GM19099 (cell line): Measurements from ENCODE around the gene PIP4K2A.

Source experiments
- POLR2A ChIP-seq: IDR thresholded peaks from 3 replicates; pipeline ENCODE4 v1.6.1; 2011; ENCODE audit warnings: low read depth; ENCODE audit not compliant: insufficient read length; ENCODE audit errors: extremely low read depth

PIP4K2A gene

DNA sequence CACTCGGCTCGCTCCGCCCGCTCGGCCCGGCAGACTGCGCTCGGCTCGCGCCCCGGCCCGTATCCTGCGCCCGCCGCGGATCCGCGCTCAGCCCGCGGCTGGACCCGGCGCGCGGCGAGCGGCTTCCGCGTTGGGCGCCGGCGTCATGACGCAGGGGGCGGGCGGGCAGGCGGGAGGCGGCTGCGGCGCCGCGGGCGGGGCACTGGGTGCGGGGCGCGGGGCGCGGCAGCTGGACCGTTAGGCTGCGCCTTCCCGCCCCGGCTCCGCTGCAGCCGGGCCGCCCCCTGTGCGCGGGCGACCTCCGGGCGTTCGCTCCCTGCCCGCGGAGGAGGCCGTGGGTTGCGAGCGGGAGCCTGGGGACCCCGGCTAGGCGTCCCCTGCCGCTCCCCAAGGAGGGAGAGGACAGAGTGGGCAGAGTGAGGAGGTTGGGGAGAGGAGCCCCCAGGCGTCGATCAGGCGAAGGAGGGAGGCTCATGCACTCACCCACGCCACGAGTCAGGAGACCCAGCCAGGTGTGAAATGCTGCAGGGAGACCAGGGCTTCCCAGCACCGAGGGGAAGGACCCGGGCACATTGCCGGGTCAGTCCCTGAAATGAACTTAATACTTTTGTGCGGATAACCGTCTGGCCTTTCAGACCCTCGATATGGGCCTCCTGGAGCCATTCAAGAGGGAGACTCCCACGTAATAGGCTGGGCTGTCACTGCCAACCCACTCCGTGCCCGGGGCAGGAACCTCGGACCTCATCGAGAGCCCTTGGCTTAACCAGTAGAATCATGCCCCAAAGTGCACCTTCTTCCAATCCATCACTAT lies at the start of gene PIP4K2A:
TSS of gene PIP4K2A (minus strand) at position 100 of the 811 bp plus-strand sequence. CDS start 252 bp downstream, outside the sequence.
- peak; percentile 88 for TF ChIP-seq POLR2A

- no peak for TF ChIP-seq POLR2A
These were observed 47.3 kb upstream of the PIP4K2A start for GRCh38 chr10:22761569-22762220.

DNA sequence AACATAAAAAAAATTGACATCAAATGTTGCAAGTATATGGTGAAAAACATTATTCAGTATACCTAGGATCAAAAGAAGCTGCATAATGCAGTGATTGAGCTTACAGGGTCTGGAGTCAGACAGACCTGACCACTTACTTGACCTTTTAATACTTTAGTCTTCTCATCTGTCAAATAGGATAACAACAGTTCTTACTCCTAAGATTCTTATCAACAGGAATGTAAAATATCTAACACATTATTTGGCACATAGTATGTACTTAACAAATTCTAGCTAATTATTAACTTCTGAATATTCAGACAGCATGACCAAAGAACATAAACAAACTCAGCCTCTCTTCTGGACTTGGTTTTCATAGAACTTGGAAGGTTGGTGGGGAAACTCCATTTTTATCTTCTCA lies 45.6 kb upstream of the PIP4K2A start:
- TF ChIP-seq POLR2A: no peak

- TF ChIP-seq POLR2A: no peak
These were observed 44.5 kb upstream of the PIP4K2A start for GRCh38 chr10:22758867-22759266.

DNA sequence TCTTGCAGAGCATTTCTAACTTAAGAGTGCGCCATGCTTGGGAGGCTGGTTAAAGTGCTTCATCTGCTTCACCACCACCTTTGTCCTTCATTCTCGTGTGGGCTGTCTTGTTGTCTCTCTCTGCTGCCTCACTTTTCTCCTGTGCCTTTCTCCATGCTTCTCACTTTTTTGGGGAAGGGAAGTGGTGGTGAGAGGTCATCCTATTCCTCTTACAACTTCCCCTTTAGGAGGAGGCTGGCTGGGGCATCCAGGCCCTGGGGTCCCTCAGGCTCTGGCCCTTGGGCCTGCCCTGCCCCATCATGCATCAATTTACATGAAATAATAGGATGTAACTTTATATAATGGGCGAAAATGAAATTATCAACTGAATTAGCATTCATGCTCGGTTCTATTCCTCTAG lies 39.9 kb upstream of the PIP4K2A start:
- no peak for TF ChIP-seq POLR2A

DNA sequence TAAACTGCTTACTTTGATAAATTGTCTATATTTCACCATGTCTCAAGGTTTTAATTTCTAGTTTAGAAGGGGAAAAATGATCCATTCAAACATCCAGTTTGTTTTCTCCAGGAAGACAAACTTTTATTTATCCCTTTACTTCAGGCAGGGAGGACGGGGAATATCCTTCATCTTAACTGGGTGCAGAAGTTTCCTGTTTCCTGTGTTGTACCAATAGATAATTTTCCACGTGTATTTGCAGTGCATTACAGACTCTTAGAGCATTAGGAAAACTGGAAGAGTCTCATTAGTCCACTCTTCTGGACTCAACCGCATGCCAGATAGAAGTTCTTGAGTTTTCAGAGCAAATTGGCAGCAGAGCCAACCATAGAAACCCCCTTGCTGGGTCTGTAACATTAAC lies 39.4 kb upstream of the PIP4K2A start:
- no peak for TF ChIP-seq POLR2A

GRCh38 chr10:22752272-22752889 lies 38.0 kb upstream of the PIP4K2A start:
- no peak for TF ChIP-seq POLR2A

- TF ChIP-seq POLR2A: no peak
These were observed 35.8 kb upstream of the PIP4K2A start for GRCh38 chr10:22750131-22750530.

- TF ChIP-seq POLR2A: no peak
These were observed 28.3 kb upstream of the PIP4K2A start for GRCh38 chr10:22742678-22743077.

DNA sequence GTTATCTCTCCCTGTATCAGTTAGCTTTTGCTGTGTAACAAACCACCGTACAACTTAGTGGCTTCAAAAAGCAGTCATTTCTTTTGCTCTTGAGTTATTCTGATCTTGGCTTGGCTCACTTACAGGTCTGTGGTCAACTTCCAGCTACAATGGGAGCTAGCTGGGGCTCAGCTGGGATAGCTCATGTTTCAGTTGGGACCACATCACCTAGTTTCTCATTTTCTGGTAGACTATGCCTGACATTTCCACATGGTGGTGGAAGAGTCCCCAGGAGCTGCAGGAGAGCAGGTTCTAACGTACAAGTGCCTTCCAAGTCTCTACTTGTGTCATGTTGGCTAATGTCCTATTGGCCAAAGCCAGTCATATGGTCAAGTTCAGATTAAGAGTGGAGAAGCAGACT lies 25.8 kb upstream of the PIP4K2A start:
- TF ChIP-seq POLR2A: no peak

- no peak for TF ChIP-seq POLR2A
These were observed 23.2 kb upstream of the PIP4K2A start for GRCh38 chr10:22737587-22737986.

GRCh38 chr10:22736134-22736533 lies 21.8 kb upstream of the PIP4K2A start:
- no peak for TF ChIP-seq POLR2A

- no peak for TF ChIP-seq POLR2A
These were observed 19.6 kb upstream of the PIP4K2A start for GRCh38 chr10:22733992-22734391.

DNA sequence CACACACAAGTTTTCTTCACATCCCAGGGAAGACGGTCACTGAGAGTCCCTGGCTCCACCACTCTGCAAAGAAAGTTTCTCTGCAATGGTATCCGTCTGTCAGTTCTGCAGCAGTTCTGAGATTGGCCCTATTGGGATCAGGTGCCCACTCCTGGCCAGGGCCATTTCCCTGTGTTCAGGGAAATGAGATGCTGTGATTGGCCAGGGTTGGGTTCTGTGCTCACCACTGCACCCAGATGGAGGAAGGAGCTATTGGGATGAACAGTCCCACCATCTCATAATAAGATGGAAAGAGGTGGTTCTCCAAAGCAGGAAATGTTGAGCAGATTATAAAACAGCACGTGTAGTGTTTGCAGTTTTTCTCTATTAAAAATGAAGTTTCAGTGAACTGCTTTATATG lies 13.3 kb upstream of the PIP4K2A start:
- TF ChIP-seq POLR2A: no peak

DNA sequence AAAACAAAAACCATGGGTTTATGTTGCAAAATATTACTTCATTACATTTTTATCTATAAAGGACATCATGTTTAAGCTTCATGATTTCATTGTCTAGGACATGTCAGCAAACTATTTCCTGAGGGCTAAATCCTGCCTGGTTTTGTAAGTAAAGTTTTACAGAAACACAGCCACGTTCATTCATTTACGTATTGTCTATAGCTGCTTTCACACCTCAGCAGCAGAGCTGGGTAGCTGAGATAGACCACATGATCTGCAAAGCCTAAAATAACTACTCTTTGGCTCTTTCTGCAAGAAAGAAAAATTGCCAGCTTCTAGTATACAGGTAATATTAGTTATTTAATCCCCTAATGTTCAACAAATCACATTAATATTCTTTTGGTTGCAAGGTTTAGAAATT lies 12.7 kb upstream of the PIP4K2A start:
- TF ChIP-seq POLR2A: no peak

- no peak for TF ChIP-seq POLR2A
These were observed 10.4 kb upstream of the PIP4K2A start for GRCh38 chr10:22724773-22725172.
